ENCODE measurements around the gene CYB5D1. TPM values are rescaled to one million over a fixed set of nuclear protein-coding genes. Genes with fewer than 3 reads are reported as not detected.

Gene CYB5D1
- total and polyA plus RNA-seq, 7 donors, result 4.2 to 14.4 (median 8.6) TPM

DNA sequence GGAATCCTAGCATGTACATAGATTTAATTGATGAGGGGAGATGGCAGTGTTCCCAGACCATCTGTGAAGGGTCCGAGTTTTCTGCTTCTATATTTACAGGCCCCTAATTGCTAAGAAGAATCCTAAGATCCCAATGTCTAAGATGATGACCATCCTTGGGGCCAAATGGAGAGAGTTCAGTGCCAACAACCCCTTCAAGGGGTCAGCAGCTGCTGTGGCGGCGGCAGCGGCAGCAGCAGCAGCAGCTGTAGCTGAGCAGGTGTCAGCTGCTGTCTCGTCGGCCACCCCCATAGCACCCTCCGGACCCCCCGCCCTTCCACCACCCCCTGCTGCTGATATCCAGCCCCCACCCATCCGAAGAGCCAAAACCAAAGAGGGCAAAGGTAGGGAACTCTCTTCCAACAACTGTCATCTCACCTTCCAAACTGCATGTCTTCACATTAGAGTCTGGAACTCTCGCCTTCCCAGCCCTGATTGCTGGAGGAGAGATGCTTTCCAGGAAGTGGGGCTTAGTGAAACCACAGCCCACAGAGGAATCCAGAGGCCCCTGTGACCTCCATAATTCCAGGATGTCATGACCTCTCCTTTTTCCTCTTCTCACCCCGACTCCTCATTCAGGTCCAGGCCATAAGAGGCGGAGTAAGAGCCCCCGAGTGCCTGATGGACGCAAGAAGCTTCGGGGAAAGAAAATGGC, 35.5 kb downstream of the CYB5D1 start:
- 91 to 93% methylated on average over 15 of the region's 15 CpGs for WGBS, 2 donors
- peaks cover 17 to 81% (median 62%) of the 10 kb centered on the region in 4 donors for H3K36me3 ChIP-seq
- H3K27me3 ChIP-seq, result no peaks in the 10 kb centered on the region
- no peak overlapping the region for H3K27ac ChIP-seq
- no peak for TF ChIP-seq POLR2AphosphoS5 (IDR thresholded peaks at IDR 0.05)
- TF ChIP-seq, protein P1, sequence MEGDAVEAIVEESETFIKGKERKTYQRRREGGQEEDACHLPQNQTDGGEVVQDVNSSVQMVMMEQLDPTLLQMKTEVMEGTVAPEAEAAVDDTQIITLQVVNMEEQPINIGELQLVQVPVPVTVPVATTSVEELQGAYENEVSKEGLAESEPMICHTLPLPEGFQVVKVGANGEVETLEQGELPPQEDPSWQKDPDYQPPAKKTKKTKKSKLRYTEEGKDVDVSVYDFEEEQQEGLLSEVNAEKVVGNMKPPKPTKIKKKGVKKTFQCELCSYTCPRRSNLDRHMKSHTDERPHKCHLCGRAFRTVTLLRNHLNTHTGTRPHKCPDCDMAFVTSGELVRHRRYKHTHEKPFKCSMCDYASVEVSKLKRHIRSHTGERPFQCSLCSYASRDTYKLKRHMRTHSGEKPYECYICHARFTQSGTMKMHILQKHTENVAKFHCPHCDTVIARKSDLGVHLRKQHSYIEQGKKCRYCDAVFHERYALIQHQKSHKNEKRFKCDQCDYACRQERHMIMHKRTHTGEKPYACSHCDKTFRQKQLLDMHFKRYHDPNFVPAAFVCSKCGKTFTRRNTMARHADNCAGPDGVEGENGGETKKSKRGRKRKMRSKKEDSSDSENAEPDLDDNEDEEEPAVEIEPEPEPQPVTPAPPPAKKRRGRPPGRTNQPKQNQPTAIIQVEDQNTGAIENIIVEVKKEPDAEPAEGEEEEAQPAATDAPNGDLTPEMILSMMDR (IDR thresholded peaks at IDR 0.05), result no peak
- TF ChIP-seq POLR2A (IDR thresholded peaks at IDR 0.05), result no peak
- no peak overlapping the region for H3K4me3 ChIP-seq
- no peaks in the 10 kb centered on the region for H3K9me3 ChIP-seq
- H3K4me1 ChIP-seq, result peaks cover 0 to 27% (median 22%) of the 10 kb centered on the region in 4 donors
- intact Hi-C loops (cut with DNase I), result loop anchor here (10.0 kb wide), 1 partner anchor 69 kb away; no protein-coding TSS in a partner anchor
- DNase-seq, result no peak

DNA sequence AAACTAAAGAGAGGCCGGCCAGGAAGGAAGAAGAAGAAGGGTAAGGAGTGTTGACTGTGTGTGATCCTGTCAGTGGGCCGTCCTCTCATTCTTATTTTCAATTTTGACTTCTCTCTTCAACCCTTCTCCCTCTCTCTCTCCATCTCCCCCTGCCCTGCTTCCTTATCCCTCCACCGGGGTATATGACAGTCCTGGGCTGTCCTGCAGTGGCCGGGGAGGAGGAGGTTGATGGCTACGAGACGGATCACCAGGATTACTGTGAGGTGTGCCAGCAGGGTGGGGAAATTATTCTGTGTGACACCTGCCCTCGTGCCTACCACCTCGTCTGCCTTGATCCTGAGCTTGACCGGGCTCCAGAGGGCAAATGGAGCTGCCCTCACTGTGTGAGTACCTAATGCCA, 36.4 kb downstream of the CYB5D1 start:
- intact Hi-C loops (cut with DNase I), result loop anchor here (10.0 kb wide), 1 partner anchor 69 kb away; no protein-coding TSS in a partner anchor
- DNase-seq, result no peak
- Histone ChIP-seq H3K4me3 (no peak overlapping the region), H3K9me3 (no peaks in the 10 kb centered on the region), H3K27ac (no peak overlapping the region), H3K4me1 (peaks cover 0 to 18% (median 13%) of the 10 kb centered on the region in 4 donors), H3K36me3 (peaks cover 19 to 89% (median 71%) of the 10 kb centered on the region in 4 donors), H3K27me3 (no peaks in the 10 kb centered on the region)
- WGBS, 2 donors, result 88 to 94% methylated on average over 9 of the region's 9 CpGs
- TF ChIP-seq POLR2A (IDR thresholded peaks at IDR 0.05), result no peak
- TF ChIP-seq, protein P1 (IDR thresholded peaks at IDR 0.05), result no peak

DNA sequence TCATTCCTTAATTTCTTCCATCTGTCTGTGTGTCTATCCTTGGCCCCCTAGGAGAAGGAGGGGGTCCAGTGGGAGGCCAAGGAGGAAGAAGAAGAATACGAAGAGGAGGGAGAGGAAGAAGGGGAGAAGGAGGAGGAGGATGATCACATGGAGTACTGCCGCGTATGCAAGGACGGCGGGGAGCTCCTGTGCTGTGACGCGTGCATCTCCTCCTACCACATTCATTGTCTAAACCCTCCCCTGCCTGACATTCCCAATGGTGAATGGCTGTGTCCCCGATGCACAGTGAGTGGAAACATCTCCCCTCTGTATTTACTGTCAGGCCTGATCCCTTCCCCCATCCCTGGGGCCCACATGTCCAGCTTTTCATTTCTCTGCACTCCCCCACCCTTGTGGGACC, 37.1 kb downstream of the CYB5D1 start:
- Histone ChIP-seq H3K27ac (no peak overlapping the region), H3K4me3 (no peak overlapping the region), H3K9me3 (no peaks in the 10 kb centered on the region), H3K4me1 (peaks cover 0 to 12% (median 7%) of the 10 kb centered on the region in 4 donors), H3K27me3 (no peaks in the 10 kb centered on the region), H3K36me3 (peaks cover 24 to 96% (median 76%) of the 10 kb centered on the region in 4 donors)
- TF ChIP-seq EP300 (IDR thresholded peaks at IDR 0.05), result no peak
- TF ChIP-seq, protein P1 (IDR thresholded peaks at IDR 0.05), result no peak
- TF ChIP-seq POLR2AphosphoS5 (IDR thresholded peaks at IDR 0.05), result no peak
- TF ChIP-seq POLR2A (IDR thresholded peaks at IDR 0.05), result no peak
- 92 to 93% methylated on average over 8 of the region's 8 CpGs for WGBS, 2 donors
- peak; percentile 40 for DNase-seq
- intact Hi-C loops (cut with DNase I), result loop anchor here (10.0 kb wide), 1 partner anchor 70 kb away; no protein-coding TSS in a partner anchor

DNA sequence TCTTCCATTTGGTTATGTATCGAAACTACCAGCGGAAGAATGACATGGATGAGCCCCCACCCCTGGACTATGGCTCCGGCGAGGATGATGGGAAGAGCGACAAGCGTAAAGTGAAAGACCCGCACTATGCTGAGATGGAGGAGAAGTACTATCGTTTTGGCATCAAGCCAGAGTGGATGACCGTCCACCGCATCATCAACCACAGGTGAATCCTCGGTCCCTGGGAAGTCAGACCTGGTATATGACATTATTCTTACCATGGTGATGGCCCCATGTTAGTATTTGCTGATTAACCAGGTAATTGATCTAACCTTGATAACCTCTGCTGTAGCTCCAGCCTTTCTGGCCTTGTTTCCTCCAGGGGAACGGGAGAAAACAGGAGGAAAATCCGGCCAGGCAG, 39.3 kb downstream of the CYB5D1 start:
- WGBS, 2 donors, result 86 to 92% methylated on average over 13 of the region's 13 CpGs

More for the DNA sequence above, 39.3 kb downstream of the CYB5D1 start:
- TF ChIP-seq, protein P1 (IDR thresholded peaks at IDR 0.05), result no peak
- TF ChIP-seq POLR2A (IDR thresholded peaks at IDR 0.05) (no peak), POLR2AphosphoS5 (IDR thresholded peaks at IDR 0.05) (no peak), EP300 (IDR thresholded peaks at IDR 0.05) (no peak)
- no peak for DNase-seq
- Histone ChIP-seq H3K27ac (no peak overlapping the region), H3K36me3 (peaks cover 38 to 100% (median 79%) of the 10 kb centered on the region in 4 donors), H3K4me1 (no peaks in the 10 kb centered on the region), H3K4me3 (no peak overlapping the region), H3K27me3 (no peaks in the 10 kb centered on the region), H3K9me3 (no peaks in the 10 kb centered on the region)
- intact Hi-C loops (cut with DNase I), result loop anchor here (10.0 kb wide), 1 partner anchor 72 kb away; no protein-coding TSS in a partner anchor

Data from sigmoid colon (tissue), 7 donors.